GM18909 (cell line): ENCODE measurements around the gene COL3A1.

ENCODE experiments used
- ATAC-seq: cut with Tn5 transposase; IDR thresholded peaks from one replicate; pipeline ENCODE4 v1.9.1; 2021; ENCODE audit warnings: mild to moderate bottlenecking; ENCODE audit not compliant: unreplicated experiment, poor library complexity

The COL3A1 gene

GRCh38 chr2:188974164-188974563 is at the start of gene COL3A1:
COL3A1 (plus strand) TSS chr2:188974373; CDS start chr2:188974490, 117 bp downstream.
- ATAC-seq, result no peak

GRCh38 chr2:188928643-188929042 is 45.5 kb upstream of the COL3A1 start:
- ATAC-seq, result no peak

GRCh38 chr2:188931361-188931760 is 42.8 kb upstream of the COL3A1 start:
- no peak for ATAC-seq

- no peak for ATAC-seq
These were observed 36.6 kb upstream of the COL3A1 start for GRCh38 chr2:188937228-188938220.

GRCh38 chr2:188940171-188940570 is 34.0 kb upstream of the COL3A1 start:
- ATAC-seq, result no peak

- no peak for ATAC-seq
These were observed 29.7 kb upstream of the COL3A1 start for GRCh38 chr2:188944442-188944841.

- no peak for ATAC-seq
These were observed 24.9 kb upstream of the COL3A1 start for GRCh38 chr2:188949046-188949818.

GRCh38 chr2:188952901-188953300 is 21.3 kb upstream of the COL3A1 start:
- no peak for ATAC-seq

- no peak for ATAC-seq
These were observed 17.9 kb upstream of the COL3A1 start for GRCh38 chr2:188956290-188956689.

GRCh38 chr2:188956961-188957360 is 17.2 kb upstream of the COL3A1 start:
- ATAC-seq, result no peak

- no peak for ATAC-seq
These were observed 16.5 kb upstream of the COL3A1 start for GRCh38 chr2:188957646-188958045.

GRCh38 chr2:188963741-188964140 is 10.4 kb upstream of the COL3A1 start:
- ATAC-seq, result no peak

GRCh38 chr2:188964976-188965546 is 9.1 kb upstream of the COL3A1 start:
- no peak for ATAC-seq

- no peak for ATAC-seq
These were observed 8.6 kb upstream of the COL3A1 start for GRCh38 chr2:188965563-188965962.

- no peak for ATAC-seq
These were observed 8.0 kb upstream of the COL3A1 start for GRCh38 chr2:188966079-188966571.

GRCh38 chr2:188966728-188967440 is 7.3 kb upstream of the COL3A1 start:
- no peak for ATAC-seq

- ATAC-seq, result no peak
These were observed 4.9 kb upstream of the COL3A1 start for GRCh38 chr2:188969236-188969635.

- ATAC-seq, result no peak
These were observed 4.5 kb upstream of the COL3A1 start for GRCh38 chr2:188969651-188970050.

GRCh38 chr2:188970211-188970610 is 4.0 kb upstream of the COL3A1 start:
- no peak for ATAC-seq

GRCh38 chr2:188971432-188971861 is 2.7 kb upstream of the COL3A1 start:
- ATAC-seq, result no peak
